Activated CD8-positive, alpha-beta T cell treated with anti-CD3 and anti-CD28 coated beads for 36 hours (primary cell): ENCODE data around the gene PARP1. TPM values are rescaled to one million over a fixed set of nuclear protein-coding genes. Genes with fewer than 3 reads are reported as not detected.

Source experiments
- ATAC-seq: fragments of 200-7000 bp; cut with Tn5 transposase; one replicate; pipeline ENCODE4 v1.10.0; 2021; ENCODE audit warnings: mild to moderate bottlenecking, moderate library complexity
- CTCF ChIA-PET: fragments of 350-600 bp; sonication (Branson Sonifier 250); formaldehyde crosslinking; loops from one replicate; lab custom pipeline; 2021; ENCODE audit warnings: antibody characterized with exemption; lab: Charles Lee
- POLR2A ChIA-PET: fragments of 350-600 bp; sonication (Branson Sonifier 250); formaldehyde crosslinking; loops from one replicate; lab custom pipeline; 2021; ENCODE audit warnings: antibody characterized with exemption; lab: Charles Lee
- DNase-seq: peaks from one replicate; pipeline ENCODE4 v3.0.0-alpha.2; 2020
- H3K27ac Mint-ChIP-seq: one replicate; pipeline ENCODE4 v1.8.0; 2021; ENCODE audit warnings: mild to moderate bottlenecking, mixed read lengths
- H3K27me3 Mint-ChIP-seq: one replicate; pipeline ENCODE4 v1.8.0; 2021; ENCODE audit warnings: mixed read lengths
- H3K36me3 Mint-ChIP-seq: one replicate; pipeline ENCODE4 v1.8.0; 2021; ENCODE audit warnings: low read depth, mixed read lengths
- H3K4me1 Mint-ChIP-seq: one replicate; pipeline ENCODE4 v1.8.0; 2021; ENCODE audit warnings: low read depth, mixed read lengths
- H3K4me3 Mint-ChIP-seq: one replicate; pipeline ENCODE4 v1.8.0; 2021; ENCODE audit warnings: mild to moderate bottlenecking, moderate library complexity, mixed read lengths
- H3K9me3 Mint-ChIP-seq: one replicate; pipeline ENCODE4 v1.8.0; 2021; ENCODE audit warnings: mixed read lengths
- CTCF ChIP-seq: fragments of 200-600 bp; IDR thresholded peaks from one replicate; pipeline ENCODE4 v1.8.0; 2022; ENCODE audit warnings: antibody characterized with exemption, mild to moderate bottlenecking
- intact Hi-C: fragments of 100-400 bp; cut with micrococcal nuclease; formaldehyde crosslinking; loops from one replicate; pipeline ENCODE4 v1.10.0; 2022
- total RNA-seq, 2 experiments: library from RNA; stranded (reverse); gene quantifications; one replicate each; pipeline ENCODE4 v1.2.3, GENCODE V29; 2021

Gene PARP1
- total RNA-seq, 2 experiments from 2014 or later = 203 to 206 TPM

GRCh38 chr1:226365831-226366231 lies 42.1 kb downstream of the PARP1 start:
- H3K36me3 Mint-ChIP-seq = peaks cover 54% of the 10 kb centered on the region

GRCh38 chr1:226364901-226365565 lies 42.9 kb downstream of the PARP1 start:
- no peak overlapping the region for H3K27ac Mint-ChIP-seq
- no peak for ATAC-seq
- H3K4me3 Mint-ChIP-seq = no peak overlapping the region
- H3K4me1 Mint-ChIP-seq = no peaks in the 10 kb centered on the region
- intact Hi-C loops = no loop called here
- H3K27me3 Mint-ChIP-seq = no peaks in the 10 kb centered on the region
- no peak for DNase-seq
- POLR2A ChIA-PET = interaction anchor here (1.0 kb wide), 1 partner anchor 9 kb away, joined by 3 read pairs; no protein-coding TSS in a partner anchor
- no peak for TF ChIP-seq CTCF
- CTCF ChIA-PET = interaction anchor here (0.7 kb wide), 1 partner anchor 32 kb away, joined by 3 read pairs; no protein-coding TSS in a partner anchor
- peaks cover 58% of the 10 kb centered on the region for H3K36me3 Mint-ChIP-seq
- no peaks in the 10 kb centered on the region for H3K9me3 Mint-ChIP-seq

More at GRCh38 chr1:226365831-226366231, 42.1 kb downstream of the PARP1 start:
- no peak for TF ChIP-seq CTCF
- no peaks in the 10 kb centered on the region for H3K9me3 Mint-ChIP-seq
- DNase-seq (no peak), ATAC-seq (no peak)
- intact Hi-C loops = no loop called here
- H3K27ac Mint-ChIP-seq = no peak overlapping the region
- H3K4me1 Mint-ChIP-seq = no peaks in the 10 kb centered on the region
- ChIA-PET POLR2A (no interaction called here), CTCF (interaction anchor here (1.9 kb wide), 1 partner anchor 14 kb away, joined by 5 read pairs; no protein-coding TSS in a partner anchor)
- no peak overlapping the region for H3K4me3 Mint-ChIP-seq
- H3K27me3 Mint-ChIP-seq = no peaks in the 10 kb centered on the region

- no peaks in the 10 kb centered on the region for H3K27me3 Mint-ChIP-seq
- no peak overlapping the region for H3K27ac Mint-ChIP-seq
- CTCF ChIA-PET = interaction anchor here (0.9 kb wide), 1 partner anchor 80 kb away, joined by 3 read pairs; no protein-coding TSS in a partner anchor
- POLR2A ChIA-PET = interaction anchor here (1.0 kb wide), 1 partner anchor 9 kb away, joined by 3 read pairs; no protein-coding TSS in a partner anchor
- H3K9me3 Mint-ChIP-seq = no peaks in the 10 kb centered on the region
- ATAC-seq (no peak), DNase-seq (no peak)
- TF ChIP-seq CTCF = no peak
- intact Hi-C loops = no loop called here
- peaks cover 58% of the 10 kb centered on the region for H3K36me3 Mint-ChIP-seq
- H3K4me3 Mint-ChIP-seq = no peak overlapping the region
- no peaks in the 10 kb centered on the region for H3K4me1 Mint-ChIP-seq
Observed at GRCh38 chr1:226364514-226364899, 43.4 kb downstream of the PARP1 start.

- Mint-ChIP-seq H3K9me3 (no peaks in the 10 kb centered on the region), H3K4me1 (no peaks in the 10 kb centered on the region), H3K4me3 (no peak overlapping the region), H3K36me3 (peaks cover 61% of the 10 kb centered on the region), H3K27ac (no peak overlapping the region), H3K27me3 (no peaks in the 10 kb centered on the region)
- no peak for TF ChIP-seq CTCF
- ChIA-PET CTCF (interaction anchor here (0.9 to 1.6 kb wide), 2 partner anchors 81 to 238 kb away, joined by 3 to 4 read pairs; no protein-coding TSS in a partner anchor), POLR2A (no interaction called here)
- DNase-seq = no peak
- no peak for ATAC-seq
- intact Hi-C loops = no loop called here
Observed at GRCh38 chr1:226363801-226364513, 43.9 kb downstream of the PARP1 start.
